Coronary artery (tissue), 2 donors: ENCODE results near the gene ACBD6.

Experiments used
- DNase-seq: peaks from one replicate; pipeline ENCODE4 v3.0.0-alpha.2; 2017; ENCODE audit warnings: low spot score
- H3K27ac ChIP-seq, 2 donors: fragments of 200-600 bp; sonication (generic); one replicate each; pipeline ENCODE4 v1.5.1; 2016 to 2019
- H3K4me3 ChIP-seq: fragments of 200-600 bp; sonication (generic); 2 replicates; pipeline ENCODE4 v1.5.1; 2016; ENCODE audit warnings: mild to moderate bottlenecking, moderate library complexity
- TF ChIP-seq, protein P1 (sequence below): fragments of 200-600 bp; sonication (generic); IDR thresholded peaks from one replicate; pipeline ENCODE4 v1.5.1; 2019; ENCODE audit warnings: antibody characterized with exemption

Gene ACBD6

DNA sequence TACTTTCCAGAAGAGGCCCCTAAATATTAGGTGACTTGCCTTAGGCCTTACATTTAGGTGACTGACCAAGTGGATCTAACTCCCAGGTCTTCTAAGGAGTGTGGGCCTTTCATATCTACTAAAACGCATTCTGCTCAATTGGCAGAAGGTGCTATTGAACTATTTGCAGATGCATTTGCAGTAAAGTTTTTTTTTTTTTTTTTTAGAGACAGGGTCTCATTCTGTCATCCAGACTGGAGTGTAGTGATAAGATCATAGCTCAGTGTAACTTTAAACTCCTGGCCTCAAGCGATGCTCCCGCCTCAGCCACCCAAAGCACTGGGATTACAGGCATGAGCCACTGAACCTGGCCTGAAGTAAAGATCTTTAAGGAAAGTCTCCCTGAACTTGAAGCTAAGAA lies 13.0 kb upstream of the ACBD6 start:
- no peak for DNase-seq
- H3K4me3 ChIP-seq: no peak overlapping the region
- TF ChIP-seq, protein P1, sequence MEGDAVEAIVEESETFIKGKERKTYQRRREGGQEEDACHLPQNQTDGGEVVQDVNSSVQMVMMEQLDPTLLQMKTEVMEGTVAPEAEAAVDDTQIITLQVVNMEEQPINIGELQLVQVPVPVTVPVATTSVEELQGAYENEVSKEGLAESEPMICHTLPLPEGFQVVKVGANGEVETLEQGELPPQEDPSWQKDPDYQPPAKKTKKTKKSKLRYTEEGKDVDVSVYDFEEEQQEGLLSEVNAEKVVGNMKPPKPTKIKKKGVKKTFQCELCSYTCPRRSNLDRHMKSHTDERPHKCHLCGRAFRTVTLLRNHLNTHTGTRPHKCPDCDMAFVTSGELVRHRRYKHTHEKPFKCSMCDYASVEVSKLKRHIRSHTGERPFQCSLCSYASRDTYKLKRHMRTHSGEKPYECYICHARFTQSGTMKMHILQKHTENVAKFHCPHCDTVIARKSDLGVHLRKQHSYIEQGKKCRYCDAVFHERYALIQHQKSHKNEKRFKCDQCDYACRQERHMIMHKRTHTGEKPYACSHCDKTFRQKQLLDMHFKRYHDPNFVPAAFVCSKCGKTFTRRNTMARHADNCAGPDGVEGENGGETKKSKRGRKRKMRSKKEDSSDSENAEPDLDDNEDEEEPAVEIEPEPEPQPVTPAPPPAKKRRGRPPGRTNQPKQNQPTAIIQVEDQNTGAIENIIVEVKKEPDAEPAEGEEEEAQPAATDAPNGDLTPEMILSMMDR: no peak
- no peak overlapping the region for H3K27ac ChIP-seq

DNA sequence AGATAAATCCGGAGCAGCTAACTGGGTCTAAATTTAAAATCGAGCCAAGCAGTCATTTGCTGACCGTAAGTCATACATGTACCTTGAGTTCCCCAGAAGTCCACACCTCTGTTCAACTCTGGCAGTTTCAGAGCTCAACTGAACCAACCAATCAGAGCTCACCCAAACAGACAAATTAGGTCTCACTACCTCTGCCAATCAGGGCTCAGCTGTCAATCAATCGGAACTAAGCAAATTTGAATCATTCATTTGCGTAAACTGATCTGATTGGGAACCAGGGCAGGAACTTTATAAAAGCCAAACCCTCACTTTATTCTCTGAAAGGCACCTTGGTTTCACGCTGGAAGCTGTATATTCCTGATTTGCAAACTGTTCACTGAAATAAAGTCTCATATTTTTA lies 11.2 kb upstream of the ACBD6 start:
- DNase-seq: no peak
- Histone ChIP-seq H3K4me3 (no peak overlapping the region), H3K27ac (no peak overlapping the region)
- TF ChIP-seq, protein P1: no peak

DNA sequence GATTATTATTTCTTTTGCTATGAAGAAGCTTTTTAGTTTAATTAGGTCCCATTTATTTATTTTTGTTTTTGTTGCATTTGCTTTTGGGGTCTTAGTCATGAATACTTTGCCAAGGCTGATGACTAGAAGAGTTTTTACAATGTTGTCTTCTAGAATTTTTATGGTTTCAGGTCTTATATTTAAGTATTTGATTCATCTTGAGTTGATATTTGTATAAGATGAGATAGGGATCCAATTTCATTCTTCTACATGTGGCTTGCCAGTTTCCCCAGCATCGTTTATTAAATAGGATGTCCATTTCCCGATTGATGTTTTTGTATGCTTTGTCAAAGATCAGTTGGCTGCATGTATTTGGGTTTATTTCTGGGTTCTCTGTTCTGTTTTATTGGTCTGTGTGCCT lies 8.5 kb upstream of the ACBD6 start:
- Histone ChIP-seq H3K4me3 (no peak overlapping the region), H3K27ac (no peak overlapping the region)
- DNase-seq: no peak
- TF ChIP-seq, protein P1: no peak

DNA sequence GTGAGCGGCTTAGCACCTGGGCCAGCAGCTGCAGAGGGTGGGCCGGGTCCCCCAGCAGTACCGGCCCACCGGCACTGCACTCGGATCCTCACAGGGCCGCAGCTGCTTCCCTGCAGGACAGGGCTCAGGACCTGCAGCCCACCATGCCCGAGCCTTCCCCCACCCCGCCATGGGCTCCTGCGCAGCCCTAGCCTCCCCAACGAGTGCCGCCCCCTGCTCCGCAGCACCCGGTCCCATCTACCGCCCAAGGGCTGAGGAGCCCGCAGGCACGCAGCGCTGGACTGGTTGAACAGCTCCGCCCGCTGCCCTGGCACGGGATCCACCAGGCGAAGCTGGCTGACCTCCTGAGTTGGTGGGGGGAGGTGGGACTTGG lies 6.3 kb upstream of the ACBD6 start:
- TF ChIP-seq, protein P1: no peak
- no peak overlapping the region for H3K27ac ChIP-seq
- no peak for DNase-seq
- no peak overlapping the region for H3K4me3 ChIP-seq

DNA sequence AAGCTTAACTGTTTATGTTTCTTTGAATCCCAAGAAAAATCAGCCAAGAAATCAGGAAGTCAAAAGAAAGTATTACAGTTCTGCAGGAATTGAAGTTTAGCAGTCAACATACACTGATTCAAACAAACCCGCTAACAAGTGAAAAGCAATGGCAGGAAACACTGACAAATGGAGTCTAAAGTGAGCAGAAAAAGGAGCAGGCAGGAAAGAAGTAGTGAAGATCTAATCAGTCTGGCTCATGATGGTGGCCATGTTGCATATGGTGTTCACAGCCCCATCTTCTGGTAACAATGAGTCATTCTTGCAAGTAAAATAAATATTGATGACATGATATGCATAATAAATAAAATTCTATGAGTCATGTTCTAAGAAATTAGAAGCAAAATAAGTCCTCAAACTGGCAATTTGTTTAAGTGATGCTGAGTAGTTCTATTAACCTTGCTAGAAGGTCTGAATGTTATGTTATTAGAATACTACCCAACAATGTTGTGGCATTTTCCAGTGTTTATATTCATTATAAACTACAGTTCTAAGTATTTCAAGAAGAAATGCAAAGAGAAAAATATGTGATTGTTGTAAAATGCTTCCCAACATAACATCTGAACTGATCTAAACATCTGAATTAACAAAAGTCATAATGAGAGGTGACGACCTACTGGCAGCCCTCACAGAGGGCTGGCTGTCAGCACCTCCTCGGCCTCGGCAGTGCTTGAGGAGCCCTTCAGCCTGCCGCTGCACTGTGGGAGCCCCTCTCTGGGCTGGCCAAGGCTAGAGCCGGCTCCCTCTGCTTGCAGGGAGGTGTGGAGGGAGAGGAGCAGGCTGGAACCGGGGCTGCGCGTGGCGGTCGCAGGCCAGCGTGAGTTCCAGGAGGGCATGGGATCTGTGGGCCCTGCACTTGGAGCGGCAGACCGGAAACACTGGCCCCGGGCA lies 5.7 kb upstream of the ACBD6 start:
- H3K27ac ChIP-seq: no peak overlapping the region
- TF ChIP-seq, protein P1: no peak
- no peak for DNase-seq
- no peak overlapping the region for H3K4me3 ChIP-seq

DNA sequence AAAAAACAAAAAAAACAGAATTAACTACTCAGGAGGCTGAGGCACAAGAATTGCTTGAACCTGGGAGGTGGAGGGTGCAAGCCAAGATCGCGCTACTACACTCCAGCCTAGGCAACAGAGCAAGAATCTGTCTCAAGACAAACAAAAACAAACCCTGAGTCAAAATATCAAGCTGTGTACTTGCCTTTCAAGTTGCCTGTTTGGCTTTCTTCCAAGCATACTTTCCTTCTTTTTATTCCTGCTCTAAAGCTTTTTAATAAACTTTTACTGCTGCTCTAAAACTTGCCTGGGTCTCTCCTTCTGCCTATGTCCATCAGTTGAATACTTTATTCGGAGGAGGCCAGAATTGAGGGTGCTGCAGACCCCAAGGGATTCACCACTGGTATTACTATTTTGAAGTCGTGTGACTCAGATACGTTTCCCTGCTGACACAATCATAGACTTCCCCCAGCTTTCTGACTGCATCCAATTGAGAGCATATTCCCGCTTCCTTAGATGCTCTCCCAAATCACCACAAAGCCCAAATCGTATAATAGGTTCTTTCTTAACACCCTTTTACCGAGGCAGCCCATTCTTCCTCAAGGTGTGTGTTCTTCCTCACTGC lies 3.5 kb upstream of the ACBD6 start:
- DNase-seq: no peak
- TF ChIP-seq, protein P1: no peak
- no peak overlapping the region for H3K27ac ChIP-seq
- no peak overlapping the region for H3K4me3 ChIP-seq

DNA sequence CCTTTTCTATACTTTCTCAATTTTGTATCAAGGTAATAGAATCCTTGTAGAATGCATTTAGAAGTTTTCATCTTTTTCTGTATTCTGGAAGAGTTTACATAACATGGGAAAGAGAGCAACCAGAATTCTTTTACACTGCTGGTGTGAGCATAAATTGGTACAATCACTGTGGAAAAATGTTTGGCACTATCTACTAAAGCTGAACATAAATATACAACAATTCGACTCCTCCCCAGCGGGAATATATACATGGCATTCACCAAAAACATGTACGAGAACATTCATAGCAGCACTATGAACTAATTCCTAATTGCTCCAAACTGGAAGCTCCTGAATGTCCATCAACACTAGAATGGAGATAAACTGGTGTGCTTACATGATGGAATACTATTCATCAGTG lies 1.8 kb upstream of the ACBD6 start:
- DNase-seq: no peak

More for the DNA sequence above, 1.8 kb upstream of the ACBD6 start:
- Histone ChIP-seq H3K27ac (no peak overlapping the region), H3K4me3 (no peak overlapping the region)
- TF ChIP-seq, protein P1: no peak
